GM12878 (cell line): Measurements from ENCODE around the gene MYPN. TPM values are rescaled to one million over a fixed set of nuclear protein-coding genes. Genes with fewer than 3 reads are reported as not detected.

ENCODE experiments used
- BRCA1 ChIP-seq: IDR thresholded peaks from 2 replicates; pipeline ENCODE4 v1.6.1; 2011; ENCODE audit warnings: low read depth, low read length, improper control_type of control experiment
- E4F1 ChIP-seq: fragments of 450-650 bp; IDR thresholded peaks from 2 replicates; pipeline ENCODE4 v1.6.1; 2018; ENCODE audit warnings: borderline replicate concordance, mild to moderate bottlenecking; ENCODE audit not compliant: partially characterized antibody
- EZH2 ChIP-seq: IDR thresholded peaks from 2 replicates; pipeline ENCODE4 v1.6.1; 2012; ENCODE audit warnings: low read depth, mild to moderate bottlenecking, control low read depth, inconsistent platforms, low read length, borderline replicate concordance; ENCODE audit not compliant: control insufficient read depth
- FOS ChIP-seq: IDR thresholded peaks from 3 replicates; pipeline ENCODE4 v1.6.1; 2011; ENCODE audit warnings: borderline replicate concordance; ENCODE audit not compliant: insufficient read length; ENCODE audit errors: extremely low read depth
- HDGF ChIP-seq: fragments of 450-650 bp; IDR thresholded peaks from 2 replicates; pipeline ENCODE4 v1.6.1; 2016; ENCODE audit warnings: antibody characterized with exemption
- IKZF2 ChIP-seq, 2 experiments: fragments of 450-650 bp; IDR thresholded peaks; 2 replicates each; pipeline ENCODE4 v1.6.1; 2017; ENCODE audit warnings: mild to moderate bottlenecking in 2 of 2, moderate library complexity in 2 of 2
- IRF5 ChIP-seq: fragments of 450-650 bp; IDR thresholded peaks from 2 replicates; pipeline ENCODE4 v1.6.1; 2017; ENCODE audit warnings: borderline replicate concordance
- NR2F1 ChIP-seq: fragments of 450-650 bp; conservative IDR thresholded peaks from 2 replicates; pipeline ENCODE4 v1.6.1; 2017; ENCODE audit warnings: mild to moderate bottlenecking
- POLR2A ChIP-seq: IDR thresholded peaks from 2 replicates; pipeline ENCODE4 v1.6.1; 2011; ENCODE audit warnings: low read depth, mild to moderate bottlenecking, low read length
- RAD21 ChIP-seq: IDR thresholded peaks from 2 replicates; pipeline ENCODE4 v1.6.1; 2011; ENCODE audit warnings: mild to moderate bottlenecking, low read depth, low read length, moderate library complexity; ENCODE audit not compliant: insufficient read depth
- TBL1XR1 ChIP-seq: IDR thresholded peaks from 2 replicates; pipeline ENCODE4 v1.6.1; 2012; ENCODE audit warnings: low read depth, low read length, improper control_type of control experiment
- YY1 ChIP-seq: IDR thresholded peaks from 2 replicates; pipeline ENCODE4 v1.6.1; 2011; ENCODE audit warnings: low read depth, mild to moderate bottlenecking, low read length
- ZNF207 ChIP-seq: fragments of 450-650 bp; IDR thresholded peaks from 2 replicates; pipeline ENCODE4 v1.6.1; 2014; ENCODE audit warnings: antibody characterized with exemption, mild to moderate bottlenecking, borderline replicate concordance
- ZNF274 ChIP-seq: IDR thresholded peaks from one replicate; pipeline ENCODE4 v1.8.0; 2011; ENCODE audit not compliant: insufficient read length, insufficient read depth
- polyA plus RNA-seq, 11 experiments: library from polyadenylated mRNA; depleted of rRNA in 4 of 11; unstranded in 6 of 11; stranded (reverse) in 5 of 11; fragments of >200 nt; fragmentation: Nextera tagmentation in 4 of 11; fragmentation: Illumina TruSeq in 1 of 11; extraction: Ambion mirVana in 4 of 11; extraction: Trizol in 1 of 11; gene quantifications; 1 replicate in 1 of 11; 2 replicates in 10 of 11; pipeline versions ENCODE4 v1.2.1 to v1.2.3, GENCODE V29; 2011 to 2016; ENCODE audit warnings: inconsistent platforms in 2 of 11, missing spikeins in 2 of 11, low read depth in 1 of 11
- total RNA-seq, 4 experiments: library from RNA; depleted of rRNA in 3 of 4; stranded (reverse); fragments of >200 nt in 3 of 4; fragmentation: Illumina TruSeq in 1 of 4; extraction: Trizol in 1 of 4; gene quantifications; 2 replicates each; pipeline versions ENCODE4 v1.2.1 to v1.2.3, GENCODE V29; 2013 to 2021
- TF ChIP-seq, protein P1 (sequence below): IDR thresholded peaks from 2 replicates; pipeline ENCODE4 v1.6.1; 2012; ENCODE audit warnings: low read depth, low read length, improper control_type of control experiment
- TF ChIP-seq, protein P2 (sequence below): IDR thresholded peaks from 2 replicates; pipeline ENCODE4 v1.6.1; 2012; ENCODE audit warnings: mild to moderate bottlenecking, low read depth, low read length

MYPN gene
- total and polyA plus RNA-seq, 10 of the 15 experiments (the other 5 are each of a cell fraction or from before 2014, with no cell fraction given), result 0.01 to 0.02 TPM; not detected in 8

DNA sequence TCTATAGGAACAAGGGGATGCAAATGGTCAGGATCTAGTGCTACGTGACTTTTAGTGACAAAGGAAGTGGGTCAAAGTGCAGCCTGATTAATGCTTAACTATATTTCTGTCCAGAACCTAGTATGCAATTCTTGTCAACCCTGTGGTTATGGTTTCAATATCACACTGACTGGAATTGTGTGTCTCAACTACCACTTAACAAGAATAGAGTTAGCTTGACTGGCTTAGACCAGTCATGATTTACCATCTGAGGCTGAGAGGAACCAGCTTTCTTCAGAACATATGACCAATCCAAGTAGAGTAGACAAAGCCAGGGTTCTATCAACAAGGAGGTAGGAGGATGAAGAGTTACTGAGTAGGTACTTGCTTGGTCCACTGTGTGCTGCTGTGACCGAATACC lies 54.4 kb downstream of the MYPN start (continued):
- TF ChIP-seq E4F1 (no peak), IKZF2 (IDR thresholded peaks at IDR 0.05) (peak; percentile 87 to 90), YY1 (no peak), BRCA1 (no peak), FOS (no peak), TBL1XR1 (no peak), POLR2A (no peak), RAD21 (no peak), ZNF274 (no peak), IRF5 (no peak), NR2F1 (peak; percentile 64), ZNF207 (no peak), HDGF (no peak), EZH2 (no peak)
- TF ChIP-seq, protein P1, sequence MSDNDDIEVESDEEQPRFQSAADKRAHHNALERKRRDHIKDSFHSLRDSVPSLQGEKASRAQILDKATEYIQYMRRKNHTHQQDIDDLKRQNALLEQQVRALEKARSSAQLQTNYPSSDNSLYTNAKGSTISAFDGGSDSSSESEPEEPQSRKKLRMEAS, result no peak
- TF ChIP-seq, protein P2, sequence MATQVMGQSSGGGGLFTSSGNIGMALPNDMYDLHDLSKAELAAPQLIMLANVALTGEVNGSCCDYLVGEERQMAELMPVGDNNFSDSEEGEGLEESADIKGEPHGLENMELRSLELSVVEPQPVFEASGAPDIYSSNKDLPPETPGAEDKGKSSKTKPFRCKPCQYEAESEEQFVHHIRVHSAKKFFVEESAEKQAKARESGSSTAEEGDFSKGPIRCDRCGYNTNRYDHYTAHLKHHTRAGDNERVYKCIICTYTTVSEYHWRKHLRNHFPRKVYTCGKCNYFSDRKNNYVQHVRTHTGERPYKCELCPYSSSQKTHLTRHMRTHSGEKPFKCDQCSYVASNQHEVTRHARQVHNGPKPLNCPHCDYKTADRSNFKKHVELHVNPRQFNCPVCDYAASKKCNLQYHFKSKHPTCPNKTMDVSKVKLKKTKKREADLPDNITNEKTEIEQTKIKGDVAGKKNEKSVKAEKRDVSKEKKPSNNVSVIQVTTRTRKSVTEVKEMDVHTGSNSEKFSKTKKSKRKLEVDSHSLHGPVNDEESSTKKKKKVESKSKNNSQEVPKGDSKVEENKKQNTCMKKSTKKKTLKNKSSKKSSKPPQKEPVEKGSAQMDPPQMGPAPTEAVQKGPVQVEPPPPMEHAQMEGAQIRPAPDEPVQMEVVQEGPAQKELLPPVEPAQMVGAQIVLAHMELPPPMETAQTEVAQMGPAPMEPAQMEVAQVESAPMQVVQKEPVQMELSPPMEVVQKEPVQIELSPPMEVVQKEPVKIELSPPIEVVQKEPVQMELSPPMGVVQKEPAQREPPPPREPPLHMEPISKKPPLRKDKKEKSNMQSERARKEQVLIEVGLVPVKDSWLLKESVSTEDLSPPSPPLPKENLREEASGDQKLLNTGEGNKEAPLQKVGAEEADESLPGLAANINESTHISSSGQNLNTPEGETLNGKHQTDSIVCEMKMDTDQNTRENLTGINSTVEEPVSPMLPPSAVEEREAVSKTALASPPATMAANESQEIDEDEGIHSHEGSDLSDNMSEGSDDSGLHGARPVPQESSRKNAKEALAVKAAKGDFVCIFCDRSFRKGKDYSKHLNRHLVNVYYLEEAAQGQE, result no peak
- TF ChIP-seq, all 136 proteins: peak for 21
